ENCODE measurements around the gene RER1.

Gene RER1

GRCh38 chr1:2350501-2350900 is 41.1 kb upstream of the RER1 start:
- TF ChIP-seq GATA1 (IDR thresholded peaks at IDR 0.05; ENCODE audit: low read depth, low read length), result no peak
- no peak for TF ChIP-seq POLR2A (IDR thresholded peaks at IDR 0.05; ENCODE audit: low read length)

GRCh38 chr1:2350911-2351655 is 40.6 kb upstream of the RER1 start:
- DNase-seq, result no peak
- TF ChIP-seq POLR2A (IDR thresholded peaks at IDR 0.05; ENCODE audit: low read length) (no peak), GATA1 (IDR thresholded peaks at IDR 0.05; ENCODE audit: low read depth, low read length) (no peak)

More at GRCh38 chr1:2350501-2350900, 41.1 kb upstream of the RER1 start:
- DNase-seq, result no peak

GRCh38 chr1:2351723-2352122 is 39.9 kb upstream of the RER1 start:
- TF ChIP-seq POLR2A (IDR thresholded peaks at IDR 0.05; ENCODE audit: low read length) (no peak), GATA1 (IDR thresholded peaks at IDR 0.05; ENCODE audit: low read depth, low read length) (no peak)
- no peak for DNase-seq

DNA sequence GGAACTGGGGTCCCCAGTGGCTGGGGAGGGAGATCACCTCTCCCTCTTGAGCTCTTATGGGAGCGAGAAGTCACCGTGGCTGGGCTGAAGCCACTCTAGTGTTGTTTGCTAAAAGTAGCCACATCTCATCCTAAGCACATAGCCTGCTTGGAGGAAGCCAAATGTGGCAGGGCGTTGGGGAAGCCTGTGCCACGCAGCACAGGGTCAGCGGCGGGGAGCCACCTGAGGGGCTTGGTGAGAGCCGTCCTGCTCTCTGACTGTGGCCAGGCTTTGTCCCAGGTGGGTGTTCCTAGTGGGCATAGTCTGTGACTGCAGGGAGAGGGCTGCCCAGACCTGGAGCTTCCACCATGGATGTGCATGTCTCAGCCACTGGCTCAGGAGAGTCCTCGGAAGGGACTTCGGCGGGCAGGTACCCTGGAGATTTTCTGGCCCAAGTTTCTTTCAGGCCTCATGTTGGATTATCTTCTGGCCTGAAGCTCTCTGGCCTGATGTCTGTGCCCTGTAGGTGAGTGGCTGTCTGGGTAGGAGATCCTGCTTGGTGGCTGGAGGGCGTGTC is 39.2 kb upstream of the RER1 start:
- no peak for DNase-seq
- no peak for TF ChIP-seq GATA1 (IDR thresholded peaks at IDR 0.05; ENCODE audit: low read depth, low read length)
- no peak for TF ChIP-seq POLR2A (IDR thresholded peaks at IDR 0.05; ENCODE audit: low read length)

- DNase-seq, result no peak
- TF ChIP-seq POLR2A (IDR thresholded peaks at IDR 0.05; ENCODE audit: low read length) (no peak), GATA1 (IDR thresholded peaks at IDR 0.05; ENCODE audit: low read depth, low read length) (no peak)
Measured at GRCh38 chr1:2352897-2353550, 38.6 kb upstream of the RER1 start.

- no peak for DNase-seq
- no peak for TF ChIP-seq POLR2A (IDR thresholded peaks at IDR 0.05; ENCODE audit: low read length)
- TF ChIP-seq GATA1 (IDR thresholded peaks at IDR 0.05; ENCODE audit: low read depth, low read length), result no peak
Measured at GRCh38 chr1:2353551-2354438, 37.8 kb upstream of the RER1 start.

GRCh38 chr1:2354511-2355372 is 36.9 kb upstream of the RER1 start:
- no peak for DNase-seq
- TF ChIP-seq POLR2A (IDR thresholded peaks at IDR 0.05; ENCODE audit: low read length) (no peak), GATA1 (IDR thresholded peaks at IDR 0.05; ENCODE audit: low read depth, low read length) (no peak)

DNA sequence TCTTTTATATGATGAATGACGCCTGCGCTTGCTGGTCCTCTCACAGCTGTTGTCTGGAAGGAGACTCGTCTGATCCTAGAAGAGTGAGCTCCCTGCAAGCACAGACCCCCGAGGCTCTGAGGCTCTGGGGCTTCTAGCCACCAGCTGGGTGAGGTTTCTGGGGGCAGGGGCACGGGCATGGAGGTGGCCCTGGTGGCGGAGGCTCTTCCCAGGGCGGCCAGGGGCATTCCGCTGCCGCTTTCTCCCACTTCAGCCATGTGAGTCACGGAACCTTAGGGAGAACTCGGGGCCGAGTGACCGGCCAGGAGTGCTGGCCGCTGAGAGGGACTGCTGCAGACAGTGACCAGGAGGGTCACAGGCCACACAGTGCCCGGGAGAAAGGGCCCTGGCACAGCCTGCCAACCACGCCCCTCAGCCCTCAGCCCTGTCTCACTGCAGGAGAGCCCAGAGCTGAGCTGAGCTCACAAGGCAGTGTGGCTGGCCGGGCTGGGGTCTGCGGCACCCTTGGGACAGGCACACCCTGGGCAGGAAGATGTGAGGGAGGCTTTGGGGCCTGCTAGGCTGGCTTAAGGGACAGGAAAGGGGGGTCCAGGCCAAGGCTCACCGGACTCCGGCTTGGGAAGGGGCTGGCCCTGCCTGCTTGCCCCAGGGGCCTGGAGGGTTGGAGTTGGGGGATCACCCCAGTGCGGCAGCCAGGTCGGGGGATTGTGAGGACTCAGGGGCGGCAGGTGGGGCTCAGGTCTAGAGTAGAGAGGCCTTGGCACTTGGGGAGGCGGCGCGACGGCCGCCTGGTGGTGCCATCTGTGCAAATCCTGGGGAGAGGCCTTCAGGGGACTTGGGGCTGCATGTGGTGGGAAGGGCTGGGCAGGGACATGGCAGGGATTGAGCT is 36.0 kb upstream of the RER1 start:
- no peak for TF ChIP-seq GATA1 (IDR thresholded peaks at IDR 0.05; ENCODE audit: low read depth, low read length)
- TF ChIP-seq POLR2A (IDR thresholded peaks at IDR 0.05; ENCODE audit: low read length), result no peak
- no peak for DNase-seq

GRCh38 chr1:2356401-2356800 is 35.2 kb upstream of the RER1 start:
- no peak for TF ChIP-seq POLR2A (IDR thresholded peaks at IDR 0.05; ENCODE audit: low read length)
- TF ChIP-seq GATA1 (IDR thresholded peaks at IDR 0.05; ENCODE audit: low read depth, low read length), result no peak
- no peak for DNase-seq

GRCh38 chr1:2356911-2357845 is 34.5 kb upstream of the RER1 start:
- no peak for TF ChIP-seq GATA1 (IDR thresholded peaks at IDR 0.05; ENCODE audit: low read depth, low read length)
- no peak for TF ChIP-seq POLR2A (IDR thresholded peaks at IDR 0.05; ENCODE audit: low read length)
- no peak for DNase-seq

DNA sequence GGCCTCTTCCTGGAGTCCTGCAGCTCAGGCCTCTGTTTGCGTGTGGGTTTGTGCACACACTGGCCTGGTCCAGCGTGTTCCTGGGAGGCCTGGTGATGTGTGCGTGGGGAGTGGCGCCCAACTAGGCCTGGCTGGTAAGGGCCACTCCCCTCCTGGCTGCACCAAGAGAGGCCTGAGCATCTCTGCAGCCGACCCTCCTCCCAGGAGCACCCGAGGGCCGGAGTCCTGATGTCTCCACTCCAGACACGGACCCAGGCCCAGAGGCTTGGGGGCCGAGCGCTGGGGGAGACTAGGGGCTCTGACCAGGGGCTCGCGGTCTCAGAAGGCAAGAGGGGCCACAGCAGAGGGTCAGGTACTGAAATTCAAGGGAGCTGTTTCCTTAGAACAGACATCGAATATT is 33.6 kb upstream of the RER1 start:
- no peak for DNase-seq
- no peak for TF ChIP-seq GATA1 (IDR thresholded peaks at IDR 0.05; ENCODE audit: low read depth, low read length)
- no peak for TF ChIP-seq POLR2A (IDR thresholded peaks at IDR 0.05; ENCODE audit: low read length)

Data from erythroblast (primary cell).